Trophoblast cell (in vitro differentiated cells and primary cell): ENCODE data around the gene PRR23A.

Source experiments
- DNase-seq, 2 donors: peaks; one replicate each; pipeline ENCODE4 v3.0.0-alpha.2; 2016
- H2AFZ ChIP-seq: 2 replicates; pipeline ENCODE4 v1.6.1; 2013; ENCODE audit warnings: low read length, moderate library complexity, mild to moderate bottlenecking; ENCODE audit not compliant: insufficient read depth, poor library complexity
- H2AK5ac ChIP-seq: 2 replicates; pipeline ENCODE4 v1.6.1; 2013; ENCODE audit warnings: mild to moderate bottlenecking, low read length
- H2BK120ac ChIP-seq: 2 replicates; pipeline ENCODE4 v1.6.1; 2013; ENCODE audit warnings: low read length, mild to moderate bottlenecking, moderate library complexity; ENCODE audit not compliant: insufficient read depth, poor library complexity
- H2BK12ac ChIP-seq: 2 replicates; pipeline ENCODE4 v1.6.1; 2013; ENCODE audit warnings: mild to moderate bottlenecking, low read length, moderate library complexity
- H2BK5ac ChIP-seq: 2 replicates; pipeline ENCODE4 v1.6.1; 2013; ENCODE audit warnings: low read length, low read depth, moderate library complexity, mild to moderate bottlenecking; ENCODE audit not compliant: poor library complexity
- H3K14ac ChIP-seq: 2 replicates; pipeline ENCODE4 v1.6.1; 2013; ENCODE audit warnings: mild to moderate bottlenecking, low read length
- H3K18ac ChIP-seq: 2 replicates; pipeline ENCODE4 v1.6.1; 2013; ENCODE audit warnings: mild to moderate bottlenecking, low read length
- H3K23ac ChIP-seq: 2 replicates; pipeline ENCODE4 v1.6.1; 2013; ENCODE audit warnings: low read length
- H3K27ac ChIP-seq: 2 replicates; pipeline ENCODE4 v1.5.1; 2013; ENCODE audit warnings: low read depth, mild to moderate bottlenecking, inconsistent platforms, low read length, moderate library complexity
- H3K27me3 ChIP-seq: 2 replicates; pipeline ENCODE4 v1.6.1; 2013; ENCODE audit warnings: inconsistent platforms, mild to moderate bottlenecking, low read length, moderate library complexity; ENCODE audit not compliant: insufficient read depth
- H3K36me3 ChIP-seq, 2 experiments: 1 replicate in 1 of 2; 2 replicates in 1 of 2; pipeline ENCODE4 v1.6.1; 2013; ENCODE audit warnings: low read length in 2 of 2, mild to moderate bottlenecking in 2 of 2, moderate library complexity in 1 of 2; ENCODE audit not compliant: insufficient read depth in 2 of 2, control insufficient read depth in 1 of 2
- H3K4ac ChIP-seq: 2 replicates; pipeline ENCODE4 v1.6.1; 2013; ENCODE audit warnings: low read depth, mild to moderate bottlenecking, low read length, moderate library complexity
- H3K4me1 ChIP-seq, 2 experiments: 1 replicate in 1 of 2; 2 replicates in 1 of 2; pipeline ENCODE4 v1.6.1; 2013; ENCODE audit warnings: low read length in 2 of 2, mild to moderate bottlenecking in 2 of 2, moderate library complexity in 1 of 2; ENCODE audit not compliant: insufficient read depth in 2 of 2, control insufficient read depth in 1 of 2
- H3K4me2 ChIP-seq: 2 replicates; pipeline ENCODE4 v1.6.1; 2013; ENCODE audit warnings: inconsistent platforms, mild to moderate bottlenecking, low read length, moderate library complexity
- H3K4me3 ChIP-seq: 2 replicates; pipeline ENCODE4 v1.5.1; 2013; ENCODE audit warnings: mild to moderate bottlenecking, low read depth, low read length, inconsistent platforms
- H3K79me1 ChIP-seq: one replicate; pipeline ENCODE4 v1.6.1; 2013; ENCODE audit warnings: low read length
- H3K79me2 ChIP-seq: 2 replicates; pipeline ENCODE4 v1.6.1; 2013; ENCODE audit warnings: low read length, mild to moderate bottlenecking; ENCODE audit not compliant: control insufficient read depth, insufficient read depth, poor library complexity
- H3K9ac ChIP-seq: 2 replicates; pipeline ENCODE4 v1.6.1; 2013; ENCODE audit warnings: mild to moderate bottlenecking, low read length
- H3K9me3 ChIP-seq: 2 replicates; pipeline ENCODE4 v1.6.1; 2013; ENCODE audit warnings: low read depth, mild to moderate bottlenecking, control low read depth, inconsistent platforms, low read length; ENCODE audit not compliant: insufficient read depth
- H4K12ac ChIP-seq: 2 replicates; pipeline ENCODE4 v1.6.1; 2013; ENCODE audit warnings: low read depth, mild to moderate bottlenecking, low read length, moderate library complexity
- H4K8ac ChIP-seq: 2 replicates; pipeline ENCODE4 v1.6.1; 2013; ENCODE audit warnings: low read depth, mild to moderate bottlenecking, low read length, moderate library complexity
- H4K91ac ChIP-seq: one replicate; pipeline ENCODE4 v1.6.1; 2013; ENCODE audit warnings: low read depth, mild to moderate bottlenecking, low read length, moderate library complexity
- WGBS: extraction: QIAGEN DNeasy Blood & Tissue Kit; methylation state at CpG from one replicate; pipeline ENCODE4 v1.1.7; 2013; ENCODE audit warnings: missing lambda C conversion rate; ENCODE audit not compliant: insufficient read length, insufficient coverage; ENCODE audit errors: extremely low coverage; 5-methylcytosine and 5-hydroxymethylcytosine counted together

The PRR23A gene

DNA sequence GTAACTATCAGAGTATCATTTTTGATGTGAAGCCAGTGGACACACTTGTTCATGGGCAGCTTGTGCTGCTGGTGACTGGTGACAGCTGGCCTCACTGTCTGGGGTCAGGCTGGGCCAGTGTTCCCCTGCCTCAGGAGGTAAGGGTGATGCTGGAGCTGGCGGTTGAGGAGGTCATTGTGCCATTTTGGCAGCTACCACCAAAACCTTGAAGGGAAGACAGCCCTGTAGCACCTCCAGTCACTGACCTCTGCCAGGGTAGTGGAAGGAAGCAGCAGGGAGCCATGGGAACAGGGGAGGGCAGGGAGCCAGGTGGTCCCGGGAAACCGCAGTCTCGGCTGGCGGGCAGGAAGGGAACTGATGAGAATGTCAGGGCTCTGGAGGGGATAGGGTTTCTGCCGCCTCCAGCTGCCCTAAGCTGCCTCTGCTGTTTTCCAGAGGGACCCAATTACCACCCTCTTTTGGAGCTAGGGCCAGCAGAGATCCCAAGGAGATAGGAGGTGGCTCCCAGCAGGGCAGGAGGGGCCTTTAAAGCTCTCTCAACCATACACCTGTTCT, 34.2 kb downstream of the PRR23A start:
- no peaks in the 10 kb centered on the region for H3K79me1 ChIP-seq
- no peak overlapping the region for H3K4me2 ChIP-seq
- H3K4me1 ChIP-seq: no peaks in the 10 kb centered on the region
- no peak overlapping the region for H3K9ac ChIP-seq
- no peak overlapping the region for H2BK12ac ChIP-seq
- H3K79me2 ChIP-seq: no peaks in the 10 kb centered on the region
- H3K18ac ChIP-seq: no peak overlapping the region
- H2AFZ ChIP-seq: no peak overlapping the region
- H2BK5ac ChIP-seq: no peak overlapping the region
- H4K12ac ChIP-seq: no peak overlapping the region
- H4K91ac ChIP-seq: no peak overlapping the region
- H2BK120ac ChIP-seq: no peak overlapping the region
- H3K27me3 ChIP-seq: no peaks in the 10 kb centered on the region
- H3K36me3 ChIP-seq: no peaks in the 10 kb centered on the region
- peaks cover 3% of the 10 kb centered on the region for H3K9me3 ChIP-seq
- no peak overlapping the region for H3K4ac ChIP-seq
- no peak overlapping the region for H3K14ac ChIP-seq
- no peak overlapping the region for H3K4me3 ChIP-seq
- no peak overlapping the region for H3K23ac ChIP-seq
- WGBS: no CpG with 5 or more reads among the region's 6 CpGs
- DNase-seq: no peak
- no peak overlapping the region for H3K27ac ChIP-seq
- H4K8ac ChIP-seq: no peak overlapping the region
- no peak overlapping the region for H2AK5ac ChIP-seq

GRCh38 chr3:138964923-138965322, 41.1 kb downstream of the PRR23A start:
- Histone ChIP-seq H3K4me1 (no peaks in the 10 kb centered on the region), H3K14ac (no peak overlapping the region), H4K91ac (no peak overlapping the region), H3K36me3 (no peaks in the 10 kb centered on the region), H4K8ac (no peak overlapping the region), H2AK5ac (no peak overlapping the region), H3K4me3 (no peak overlapping the region), H3K4me2 (no peak overlapping the region), H2BK5ac (no peak overlapping the region), H3K79me1 (no peaks in the 10 kb centered on the region), H3K9ac (no peak overlapping the region), H2BK12ac (no peak overlapping the region), H4K12ac (no peak overlapping the region), H3K27me3 (no peaks in the 10 kb centered on the region), H3K27ac (no peak overlapping the region), H3K18ac (no peak overlapping the region), H2BK120ac (no peak overlapping the region), H3K23ac (no peak overlapping the region), H3K79me2 (no peaks in the 10 kb centered on the region), H3K9me3 (no peaks in the 10 kb centered on the region), H2AFZ (no peak overlapping the region), H3K4ac (no peak overlapping the region)
- DNase-seq: no peak

DNA sequence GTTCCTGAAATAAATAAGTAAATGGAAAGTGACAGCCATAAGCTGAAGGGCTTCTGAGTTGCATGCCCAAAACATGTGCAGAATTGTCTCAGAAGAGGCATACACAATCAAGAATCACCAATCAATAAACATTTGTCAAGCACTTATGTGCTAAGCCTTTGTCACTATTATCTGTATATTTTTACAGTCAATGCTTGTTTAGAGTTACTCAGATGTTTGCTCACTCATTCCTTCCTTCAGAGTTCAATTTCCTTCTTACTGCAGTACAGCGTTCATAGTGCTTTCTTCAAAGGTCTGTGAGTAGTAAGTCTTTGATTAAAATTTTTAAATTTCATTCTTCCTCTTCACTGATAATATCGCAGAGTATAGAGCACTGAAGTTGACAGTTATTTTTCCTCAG, 41.8 kb downstream of the PRR23A start:
- Histone ChIP-seq H4K8ac (no peak overlapping the region), H3K79me2 (no peaks in the 10 kb centered on the region), H3K14ac (no peak overlapping the region), H3K27me3 (no peaks in the 10 kb centered on the region), H3K79me1 (no peaks in the 10 kb centered on the region), H2BK12ac (no peak overlapping the region), H3K4ac (no peak overlapping the region), H2BK120ac (no peak overlapping the region), H3K23ac (no peak overlapping the region), H4K91ac (no peak overlapping the region), H3K27ac (no peak overlapping the region), H3K9me3 (no peaks in the 10 kb centered on the region), H3K4me2 (no peak overlapping the region), H3K4me3 (no peak overlapping the region), H2BK5ac (no peak overlapping the region), H4K12ac (no peak overlapping the region), H3K36me3 (no peaks in the 10 kb centered on the region), H3K9ac (no peak overlapping the region), H3K18ac (no peak overlapping the region), H2AK5ac (no peak overlapping the region), H3K4me1 (no peaks in the 10 kb centered on the region), H2AFZ (no peak overlapping the region)
- DNase-seq: no peak
- WGBS: no CpG with 5 or more reads among the region's 2 CpGs

GRCh38 chr3:138962854-138963560, 43.1 kb downstream of the PRR23A start:
- Histone ChIP-seq H3K4me3 (no peak overlapping the region), H3K27me3 (no peaks in the 10 kb centered on the region), H3K36me3 (no peaks in the 10 kb centered on the region), H3K4ac (no peak overlapping the region), H3K9me3 (no peaks in the 10 kb centered on the region), H4K12ac (no peak overlapping the region), H4K8ac (no peak overlapping the region), H2AFZ (no peak overlapping the region), H3K4me1 (no peaks in the 10 kb centered on the region), H2BK5ac (no peak overlapping the region), H3K14ac (no peak overlapping the region), H3K79me1 (no peaks in the 10 kb centered on the region), H3K27ac (no peak overlapping the region), H3K4me2 (no peak overlapping the region), H2BK120ac (no peak overlapping the region), H3K9ac (no peak overlapping the region), H2BK12ac (no peak overlapping the region), H4K91ac (no peak overlapping the region), H3K18ac (no peak overlapping the region), H3K79me2 (no peaks in the 10 kb centered on the region), H2AK5ac (no peak overlapping the region), H3K23ac (no peak overlapping the region)
- no CpG with 5 or more reads among the region's 8 CpGs for WGBS
- DNase-seq: no peak
